ENCODE results near the gene KCNMB4.

KCNMB4 gene

DNA sequence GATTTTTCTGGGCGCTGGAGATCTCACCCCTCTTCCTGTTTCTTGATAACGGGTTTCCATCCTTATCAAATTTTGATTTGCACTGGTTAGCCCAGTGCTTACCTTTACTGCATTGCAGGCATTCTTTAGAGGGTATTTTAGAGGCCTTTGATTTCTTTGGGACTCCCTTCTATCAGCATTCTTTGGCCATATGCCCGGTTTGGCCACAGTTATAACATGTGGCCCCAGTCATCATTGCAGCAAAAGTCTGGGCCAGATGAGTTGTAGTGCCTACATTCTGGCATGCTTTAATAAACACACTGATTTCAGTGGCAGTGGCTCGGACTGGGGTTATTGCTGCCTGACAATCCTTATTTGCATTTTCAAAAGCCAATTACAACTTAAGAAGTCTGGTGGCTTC is 82.3 kb downstream of the KCNMB4 start:
- no peak for DNase-seq

DNA sequence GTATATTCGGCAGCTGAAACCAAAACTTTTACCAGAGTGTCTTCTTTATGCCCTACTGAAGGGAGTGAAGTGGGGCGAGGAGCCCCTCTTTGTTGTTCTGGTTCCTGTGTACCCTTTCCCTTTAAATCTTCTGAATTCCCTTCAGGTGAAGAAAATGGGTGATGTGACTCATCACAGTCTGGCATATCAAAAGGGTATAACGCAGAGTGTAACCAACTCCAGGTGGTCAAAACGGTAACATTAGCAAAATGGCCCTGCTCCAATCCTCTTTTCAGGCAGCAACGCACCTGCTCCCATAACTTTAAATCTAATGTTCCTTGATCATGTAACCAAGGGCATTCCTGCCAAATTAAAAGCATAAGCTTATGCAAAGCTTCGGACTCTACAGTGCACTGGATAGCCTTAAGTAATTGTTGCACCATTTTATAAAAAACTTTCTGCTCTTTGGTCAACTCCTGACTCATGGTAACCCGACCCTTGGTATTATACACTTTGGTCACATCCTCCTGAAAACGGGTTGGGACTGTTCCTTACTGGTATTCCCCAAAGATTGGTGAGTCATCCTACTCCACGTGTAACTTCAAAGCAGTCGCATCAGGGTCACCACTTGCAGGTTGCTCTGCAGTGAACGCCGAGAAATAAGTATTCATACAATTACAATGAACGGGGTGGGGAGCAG is 83.1 kb downstream of the KCNMB4 start:
- DNase-seq, result no peak

DNA sequence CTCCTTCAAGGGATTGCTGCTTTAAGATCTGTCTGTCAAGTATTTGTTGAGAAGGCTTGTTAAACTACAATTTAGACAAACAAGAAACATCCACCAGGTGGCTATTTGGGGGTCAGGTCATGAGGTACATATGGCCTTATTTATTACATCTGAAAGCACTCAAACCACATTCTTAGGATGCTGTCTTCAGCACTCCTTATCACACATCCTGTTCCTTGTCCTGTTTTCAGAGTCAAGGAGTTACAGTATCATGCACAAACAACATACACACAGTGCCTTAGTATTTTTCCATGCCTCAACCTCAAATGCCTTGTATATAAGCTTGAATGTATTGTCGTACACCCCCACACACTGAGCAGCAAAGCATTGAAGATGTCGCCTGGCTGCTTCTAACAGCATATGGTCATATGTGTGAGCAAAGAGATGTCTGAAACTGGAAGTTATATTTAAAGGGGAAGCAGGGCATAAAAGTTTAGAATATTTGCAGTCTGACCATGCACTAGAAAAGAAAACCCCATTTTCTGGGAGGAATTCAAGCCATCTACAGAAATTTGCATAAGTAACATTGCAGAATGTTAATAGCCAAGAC is 83.8 kb downstream of the KCNMB4 start:
- DNase-seq, result no peak

DNA sequence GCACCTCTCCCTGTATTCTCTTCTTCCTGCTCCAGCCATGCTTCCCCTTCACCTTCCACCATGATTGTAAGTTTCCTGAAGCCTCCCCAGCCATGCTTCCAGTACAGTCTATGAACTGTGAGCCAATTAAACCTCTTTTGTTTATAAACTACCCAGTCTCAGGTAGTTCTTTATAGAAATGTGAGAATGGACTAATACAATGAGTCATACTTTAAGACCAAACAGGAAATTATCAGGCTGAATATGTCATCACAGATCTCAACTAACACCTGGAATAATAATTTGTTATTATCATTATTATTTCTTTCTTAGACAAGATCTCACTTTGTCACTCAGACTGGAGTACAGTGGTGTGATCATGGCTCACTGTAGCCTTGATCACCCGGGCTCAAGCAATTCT is 85.4 kb downstream of the KCNMB4 start:
- no peak for DNase-seq

DNA sequence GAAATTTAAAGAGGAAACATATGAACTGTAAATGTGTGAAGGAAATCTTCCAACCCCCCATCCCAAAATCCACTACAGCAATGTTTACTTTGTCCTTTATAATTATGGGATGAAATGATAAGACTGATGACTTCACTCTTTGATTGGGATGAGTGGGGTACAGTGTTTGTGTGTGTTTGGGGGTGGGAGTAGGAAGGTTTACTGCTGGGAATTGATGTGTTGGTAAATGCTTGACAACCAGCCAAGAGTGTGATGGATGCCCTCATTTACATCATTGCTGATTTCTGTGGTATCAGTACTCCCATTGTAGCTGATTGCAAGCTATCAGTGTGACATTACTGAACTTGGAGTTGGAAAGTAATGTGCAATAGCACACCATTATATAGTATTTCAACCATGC is 90.9 kb downstream of the KCNMB4 start:
- DNase-seq, result no peak

DNA sequence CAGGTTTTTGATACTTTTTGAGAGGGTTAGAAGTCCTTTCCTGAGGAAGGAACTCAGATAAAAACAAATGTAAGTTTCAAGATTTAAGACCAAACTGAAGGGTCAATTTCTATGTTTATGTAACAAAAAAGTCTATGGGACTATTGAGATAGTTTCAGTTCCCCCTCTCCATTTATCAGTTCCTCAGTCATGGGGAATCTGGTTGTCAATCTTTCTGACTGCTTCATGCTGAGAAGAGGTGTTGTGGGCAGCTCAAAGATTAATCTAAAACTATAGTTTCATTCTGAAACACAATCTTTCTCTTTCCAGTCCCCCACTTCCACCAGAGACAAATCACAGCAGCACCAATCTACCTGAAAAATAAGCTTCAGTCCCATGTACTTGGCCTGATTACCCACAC is 93.7 kb downstream of the KCNMB4 start:
- DNase-seq, result no peak

DNA sequence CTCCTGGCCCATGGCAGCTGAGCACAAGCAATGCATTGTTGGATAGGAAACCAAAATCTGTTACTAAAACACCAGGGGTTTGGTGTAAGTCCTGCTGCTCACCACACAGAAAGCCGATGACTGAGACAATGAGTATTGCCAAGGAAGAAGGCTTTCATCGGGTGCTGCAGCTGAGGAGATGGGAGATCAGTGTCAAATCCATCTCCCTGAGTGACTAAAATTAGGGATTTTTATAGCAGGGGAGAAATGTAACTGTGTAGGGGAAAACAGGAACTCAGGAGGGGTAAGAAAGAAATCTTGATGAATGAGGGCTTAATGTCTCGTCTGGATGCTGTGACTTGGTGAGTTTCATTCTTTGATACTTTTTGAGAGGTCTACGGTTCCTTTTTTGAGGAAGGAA is 97.9 kb downstream of the KCNMB4 start:
- no peak for DNase-seq

DNA sequence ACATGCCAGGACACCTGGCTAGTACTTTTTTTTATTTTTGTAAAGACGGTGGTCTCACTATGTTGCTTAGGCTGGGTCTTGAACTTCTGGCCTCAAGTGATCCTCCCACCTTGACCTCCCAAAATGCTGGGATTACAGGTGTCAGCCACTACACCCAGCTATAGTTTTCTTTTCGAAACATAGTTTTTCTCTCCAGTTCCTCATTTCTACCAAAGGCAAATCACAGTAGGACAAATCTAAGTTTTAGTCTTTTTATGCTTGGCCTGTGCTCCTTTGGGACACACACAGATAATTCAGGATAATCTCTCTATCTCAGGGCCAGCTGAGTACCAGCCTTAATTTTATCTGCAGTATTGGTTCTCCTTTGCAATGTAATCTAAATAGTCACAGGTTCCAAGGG is 100.7 kb downstream of the KCNMB4 start:
- no peak for DNase-seq

DNA sequence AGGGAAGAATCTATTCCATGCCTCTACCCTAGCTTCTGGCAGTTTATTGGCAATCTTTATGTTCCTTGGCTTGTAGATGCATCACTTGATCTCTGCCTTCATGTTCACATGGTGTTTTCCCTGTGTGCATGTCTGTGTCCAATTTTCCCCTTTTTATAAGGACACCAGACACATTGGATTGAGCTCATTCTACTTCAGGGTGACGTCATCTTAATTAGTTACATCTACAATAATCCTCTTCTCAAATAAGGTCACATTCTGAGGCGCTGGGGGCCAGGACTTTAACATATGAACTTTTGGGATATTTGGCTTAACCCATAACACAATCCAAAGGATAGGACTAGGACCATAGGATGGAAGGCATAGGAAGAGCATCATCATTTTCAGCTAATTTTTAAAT is 101.4 kb downstream of the KCNMB4 start:
- DNase-seq, result no peak

DNA sequence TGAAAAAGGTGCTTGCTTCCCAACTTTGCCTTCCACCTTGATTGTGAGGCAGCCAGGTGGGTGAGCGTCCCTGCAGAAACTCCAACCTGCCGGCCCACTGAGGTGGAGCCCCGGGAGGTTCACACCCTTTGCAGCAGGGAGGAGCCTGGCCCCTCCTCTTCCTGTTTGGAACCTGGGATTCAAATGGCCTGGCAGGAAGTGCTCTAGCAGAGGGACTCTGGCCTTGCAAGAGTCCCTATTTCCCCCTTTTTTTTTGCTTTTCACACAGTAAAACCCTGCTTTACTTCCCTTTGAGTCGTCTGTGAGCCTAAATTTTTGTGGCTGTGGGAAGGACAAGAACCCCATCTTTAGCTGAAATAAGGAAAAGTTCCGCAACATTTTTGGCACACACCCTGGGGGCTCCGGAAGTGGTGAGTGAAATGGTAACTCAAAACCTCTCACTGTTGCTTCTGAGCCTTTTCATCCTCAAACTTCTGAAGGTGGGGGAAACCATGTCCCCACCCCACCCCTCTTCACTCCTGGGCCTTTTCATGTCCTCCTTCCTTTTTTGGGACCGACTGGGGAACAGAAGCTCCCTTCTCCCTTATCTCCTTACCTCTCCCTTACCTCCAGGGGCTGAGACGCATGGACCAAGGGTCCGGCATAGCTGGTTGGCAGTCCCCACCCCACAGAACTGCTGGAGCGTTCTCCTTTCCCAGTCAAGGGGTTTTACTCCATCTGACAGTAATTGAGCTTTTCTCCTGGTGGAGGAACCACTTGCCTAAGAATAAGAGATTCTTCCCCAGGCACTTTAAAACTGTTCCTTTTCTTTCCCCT is 102.0 kb downstream of the KCNMB4 start:
- no peak for DNase-seq

DNA sequence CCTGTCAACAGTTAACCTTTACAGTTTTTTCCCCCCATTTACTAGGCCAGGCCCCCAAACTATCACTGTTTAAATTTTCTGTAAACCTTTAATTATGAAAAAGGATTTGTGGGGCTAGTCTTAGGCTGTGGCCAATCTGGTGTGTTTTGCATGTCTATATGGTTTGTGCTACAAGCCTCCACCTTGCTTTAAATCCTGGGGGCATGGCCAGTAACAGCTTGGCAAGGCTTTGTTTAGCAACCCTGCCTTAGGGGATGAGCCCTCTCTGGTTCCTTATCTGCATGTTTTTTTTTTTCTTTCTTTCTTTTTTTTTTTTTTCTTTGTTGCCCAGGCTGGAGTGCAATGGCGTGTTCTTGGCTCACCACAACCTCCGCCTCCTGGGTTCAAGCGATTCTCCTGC is 102.7 kb downstream of the KCNMB4 start:
- no peak for DNase-seq

DNA sequence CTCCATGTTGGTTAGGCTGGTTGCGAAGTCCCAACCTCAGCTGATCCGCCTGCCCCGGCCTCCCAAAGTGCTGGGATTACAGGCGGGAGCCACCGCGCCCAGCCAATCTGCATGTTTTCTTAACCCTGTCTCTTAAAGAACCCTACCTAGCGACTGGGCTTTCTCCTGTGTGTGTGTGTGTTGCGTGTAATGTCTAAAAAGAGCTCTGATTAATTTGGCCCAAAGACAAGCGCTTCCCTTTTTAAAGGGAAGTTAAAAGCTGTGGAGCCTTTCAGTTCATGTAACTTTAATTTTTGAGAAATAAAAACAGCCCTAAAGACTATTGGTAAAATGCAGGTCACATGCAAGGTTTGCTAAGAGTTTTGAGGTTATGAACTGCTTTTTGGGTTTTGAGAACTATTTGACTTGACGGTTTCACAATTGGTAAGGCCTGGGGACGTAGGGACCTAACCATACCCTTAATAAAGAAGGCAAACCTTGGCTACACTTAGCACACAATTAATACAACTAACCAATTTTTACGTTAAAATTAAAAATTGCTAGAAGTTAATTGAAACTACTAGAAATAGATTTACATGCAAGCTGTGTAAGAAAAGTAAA is 103.2 kb downstream of the KCNMB4 start:
- DNase-seq, result no peak

DNA sequence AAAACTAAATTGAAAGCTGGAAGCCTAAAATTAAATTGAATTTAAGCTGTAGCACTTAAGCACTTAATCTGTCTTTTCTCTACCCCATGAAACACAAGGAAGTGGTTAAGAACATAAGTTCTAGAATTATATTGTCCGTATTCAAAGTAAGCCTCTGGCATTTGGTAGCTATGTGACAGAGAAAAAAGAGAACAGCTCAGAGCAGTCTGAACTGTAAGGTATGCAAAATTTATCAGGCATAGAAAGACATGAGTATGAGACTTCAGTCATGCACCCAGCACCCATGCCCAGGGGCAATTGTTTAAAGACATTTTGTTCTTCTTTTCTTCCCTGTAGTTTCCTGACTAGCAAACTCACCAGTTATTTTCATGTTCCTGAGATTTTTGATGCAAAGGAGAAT is 116.7 kb downstream of the KCNMB4 start:
- no peak for DNase-seq

Measured in fibroblast of skin of scalp (primary cell).